ENCODE measurements around the gene WEE2.
"Not testable (repeated sequence)": the region's sequence is repeated elsewhere in the genome, so short reads cannot be mapped to it uniquely, and the experiment has no call there.

Gene WEE2

GRCh38 chr7:141676618-141677017 lies 31.5 kb upstream of the WEE2 start:
- H3K4me3 ChIP-seq (ENCODE audit: low read length), result no peak overlapping the region
- no peak for TF ChIP-seq ZNF274 (IDR thresholded peaks at IDR 0.05; ENCODE audit: low read depth, low read length)

DNA sequence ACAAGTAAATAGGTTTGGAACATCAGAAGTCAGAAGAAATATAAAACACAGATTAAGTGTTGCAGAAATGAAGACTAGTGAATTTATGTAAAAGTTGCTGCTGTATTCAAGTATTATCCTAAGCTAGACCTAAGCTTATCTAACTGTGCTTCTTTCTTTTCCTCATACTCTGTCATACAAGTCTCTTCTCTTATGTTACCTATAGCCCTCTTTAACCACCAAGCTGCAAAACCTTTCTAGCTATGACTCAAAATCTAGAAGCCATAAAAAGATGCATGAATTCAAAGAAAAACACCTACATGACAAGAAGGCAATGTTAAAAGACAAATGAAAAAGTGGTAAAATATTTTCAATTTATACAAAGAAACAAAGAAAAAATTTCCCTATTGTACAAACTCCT lies 29.1 kb upstream of the WEE2 start:
- no peak overlapping the region for H3K4me3 ChIP-seq (ENCODE audit: low read length)
- no peak for TF ChIP-seq ZNF274 (IDR thresholded peaks at IDR 0.05; ENCODE audit: low read depth, low read length)

DNA sequence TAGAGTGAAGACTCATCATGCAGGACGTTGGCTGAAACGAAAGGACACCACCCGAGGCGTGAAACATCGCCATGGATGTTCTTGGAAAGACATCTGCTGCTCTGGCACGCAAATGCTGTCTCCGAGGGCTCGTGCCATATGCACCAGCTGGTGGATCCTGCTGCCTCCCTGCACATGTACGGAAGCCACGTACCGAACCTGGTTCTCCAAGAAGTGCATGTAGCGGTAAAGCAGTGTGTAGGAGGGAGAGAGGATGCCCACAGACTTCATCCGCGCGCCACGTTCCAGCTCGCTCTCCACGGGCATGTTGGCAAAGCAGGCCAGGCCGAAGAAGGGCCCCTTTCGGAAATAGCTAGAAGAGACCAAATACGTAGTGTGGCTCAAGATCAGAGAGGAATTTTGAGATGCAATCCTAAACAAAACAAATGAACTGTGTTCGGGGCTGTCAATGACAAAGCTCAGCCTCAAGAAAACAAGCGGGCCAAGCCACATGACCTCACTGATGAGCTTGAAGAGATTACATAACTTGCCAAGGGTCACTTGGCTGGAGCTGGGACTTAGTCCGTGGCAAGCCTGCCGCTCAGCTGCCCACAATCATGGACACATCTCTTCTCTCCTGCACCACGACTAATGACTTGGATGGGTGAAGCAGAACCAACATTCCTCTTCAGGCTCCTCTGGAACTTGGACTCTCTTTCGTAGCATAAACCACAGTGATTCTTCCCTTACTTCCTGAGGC lies 22.7 kb upstream of the WEE2 start:
- no peak overlapping the region for H3K4me3 ChIP-seq (ENCODE audit: low read length)
- TF ChIP-seq ZNF274 (IDR thresholded peaks at IDR 0.05; ENCODE audit: low read depth, low read length), result no peak

- TF ChIP-seq ZNF274 (IDR thresholded peaks at IDR 0.05; ENCODE audit: low read depth, low read length), result no peak
- no peak overlapping the region for H3K4me3 ChIP-seq (ENCODE audit: low read length)
Observed at GRCh38 chr7:141686074-141686473, 22.1 kb upstream of the WEE2 start.

- H3K4me3 ChIP-seq (ENCODE audit: low read length), result no peak overlapping the region
- no peak for TF ChIP-seq ZNF274 (IDR thresholded peaks at IDR 0.05; ENCODE audit: low read depth, low read length)
Observed at GRCh38 chr7:141686670-141687069, 21.5 kb upstream of the WEE2 start.

DNA sequence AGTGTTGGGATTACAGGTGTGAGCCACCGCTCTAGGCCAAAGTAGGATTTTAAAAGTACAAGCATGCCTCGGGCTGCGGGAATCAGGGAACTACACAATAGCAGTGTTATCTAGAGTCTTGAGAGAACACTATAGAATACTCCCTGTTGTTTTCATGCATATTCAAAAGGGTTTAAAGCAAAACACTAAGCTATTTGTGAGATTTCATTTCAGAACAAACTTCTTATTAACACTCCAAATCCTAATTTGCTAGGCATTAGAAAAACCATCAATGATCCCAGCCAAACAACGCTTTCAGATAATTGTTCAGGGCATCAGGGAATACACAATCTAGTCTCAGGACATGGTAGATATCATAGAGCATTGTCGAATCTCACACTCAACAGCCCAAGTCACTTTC lies 20.1 kb upstream of the WEE2 start:
- H3K4me3 ChIP-seq (ENCODE audit: low read length), result no peak overlapping the region
- no peak for TF ChIP-seq ZNF274 (IDR thresholded peaks at IDR 0.05; ENCODE audit: low read depth, low read length)

DNA sequence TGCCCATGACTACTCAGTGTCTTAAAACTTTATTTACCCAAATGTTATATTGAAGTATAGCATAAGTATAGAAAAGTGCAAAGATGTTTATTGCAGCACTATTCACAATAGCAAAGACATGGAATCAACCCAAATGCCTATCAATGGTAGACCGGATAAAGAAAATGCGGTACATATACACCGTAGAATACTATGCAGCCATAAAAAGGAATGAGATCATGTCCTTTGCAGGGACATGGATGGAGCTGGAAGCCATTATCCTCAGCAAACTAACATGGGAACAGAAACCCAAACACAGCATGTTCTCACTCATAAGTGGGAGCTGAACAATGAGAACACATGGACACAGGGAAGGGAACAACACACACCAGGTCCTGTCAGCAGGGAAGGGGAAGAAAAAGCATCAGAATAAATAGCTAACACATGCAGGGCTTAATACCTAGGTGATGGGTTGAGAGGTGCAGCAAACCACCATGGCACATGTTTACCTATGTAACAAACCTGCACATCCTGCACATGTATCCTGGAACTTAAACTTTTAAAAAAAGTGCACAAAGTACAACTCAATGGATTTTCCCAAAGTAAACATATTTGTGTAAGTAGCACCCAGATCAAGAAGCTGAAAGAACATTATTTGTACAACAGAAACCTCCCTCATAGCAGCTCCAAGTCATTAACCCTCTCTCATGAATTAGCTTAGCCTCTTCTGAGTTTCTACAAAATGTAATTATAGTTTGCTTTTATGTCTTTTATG lies 18.9 kb upstream of the WEE2 start:
- H3K4me3 ChIP-seq (ENCODE audit: low read length), result not testable (repeated sequence)

GRCh38 chr7:141691540-141691939 lies 16.6 kb upstream of the WEE2 start:
- no peak for TF ChIP-seq ZNF274 (IDR thresholded peaks at IDR 0.05; ENCODE audit: low read depth, low read length)
- H3K4me3 ChIP-seq (ENCODE audit: low read length), result no peak overlapping the region

GRCh38 chr7:141691961-141692360 lies 16.2 kb upstream of the WEE2 start:
- H3K4me3 ChIP-seq (ENCODE audit: low read length), result no peak overlapping the region
- no peak for TF ChIP-seq ZNF274 (IDR thresholded peaks at IDR 0.05; ENCODE audit: low read depth, low read length)

- no peak overlapping the region for H3K4me3 ChIP-seq (ENCODE audit: low read length)
- no peak for TF ChIP-seq ZNF274 (IDR thresholded peaks at IDR 0.05; ENCODE audit: low read depth, low read length)
Observed at GRCh38 chr7:141693082-141693481, 15.1 kb upstream of the WEE2 start.

DNA sequence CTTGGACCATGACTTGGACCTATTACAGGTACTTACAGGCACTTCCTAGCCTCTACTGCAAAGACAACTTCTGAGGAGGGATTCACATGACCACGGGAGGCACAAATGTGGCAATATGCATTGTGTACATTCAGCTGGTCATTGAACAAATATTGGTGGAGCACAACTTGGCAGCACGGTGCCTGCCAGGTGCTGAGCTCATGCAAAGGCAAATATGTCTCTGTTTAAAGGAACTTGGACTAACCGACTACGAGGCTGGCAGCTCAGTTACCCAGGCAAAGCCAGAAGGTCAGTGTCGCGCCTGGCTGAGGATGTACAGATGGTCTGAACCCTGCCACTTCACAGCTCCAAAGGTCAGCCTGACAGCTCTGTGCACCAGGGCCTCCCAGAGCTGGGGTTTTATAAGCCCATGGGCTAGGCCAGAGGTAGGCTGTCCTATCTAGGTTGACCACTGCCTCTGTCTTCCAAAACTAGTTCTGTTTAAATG lies 12.3 kb upstream of the WEE2 start:
- no peak overlapping the region for H3K4me3 ChIP-seq (ENCODE audit: low read length)
- no peak for TF ChIP-seq ZNF274 (IDR thresholded peaks at IDR 0.05; ENCODE audit: low read depth, low read length)

DNA sequence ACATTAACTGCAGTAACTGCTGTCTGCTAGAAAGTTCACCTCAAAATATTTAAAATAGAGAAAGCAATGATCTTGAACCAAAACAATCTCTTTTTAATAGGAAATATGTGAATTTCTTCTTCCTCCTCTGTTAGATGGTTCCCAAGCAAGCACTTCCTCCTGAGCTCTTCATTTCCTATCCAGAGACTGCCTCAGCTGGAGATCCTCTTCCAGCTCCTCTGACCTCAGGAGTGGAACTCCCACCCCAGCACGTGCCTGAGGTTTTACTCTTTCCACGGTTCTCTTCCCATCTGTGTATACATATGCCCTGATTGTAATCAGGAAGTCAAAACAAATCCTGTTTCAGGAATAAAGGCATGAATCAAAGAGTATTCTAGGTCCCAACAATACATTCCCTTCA lies 11.8 kb upstream of the WEE2 start:
- no peak for TF ChIP-seq ZNF274 (IDR thresholded peaks at IDR 0.05; ENCODE audit: low read depth, low read length)
- H3K4me3 ChIP-seq (ENCODE audit: low read length), result no peak overlapping the region

DNA sequence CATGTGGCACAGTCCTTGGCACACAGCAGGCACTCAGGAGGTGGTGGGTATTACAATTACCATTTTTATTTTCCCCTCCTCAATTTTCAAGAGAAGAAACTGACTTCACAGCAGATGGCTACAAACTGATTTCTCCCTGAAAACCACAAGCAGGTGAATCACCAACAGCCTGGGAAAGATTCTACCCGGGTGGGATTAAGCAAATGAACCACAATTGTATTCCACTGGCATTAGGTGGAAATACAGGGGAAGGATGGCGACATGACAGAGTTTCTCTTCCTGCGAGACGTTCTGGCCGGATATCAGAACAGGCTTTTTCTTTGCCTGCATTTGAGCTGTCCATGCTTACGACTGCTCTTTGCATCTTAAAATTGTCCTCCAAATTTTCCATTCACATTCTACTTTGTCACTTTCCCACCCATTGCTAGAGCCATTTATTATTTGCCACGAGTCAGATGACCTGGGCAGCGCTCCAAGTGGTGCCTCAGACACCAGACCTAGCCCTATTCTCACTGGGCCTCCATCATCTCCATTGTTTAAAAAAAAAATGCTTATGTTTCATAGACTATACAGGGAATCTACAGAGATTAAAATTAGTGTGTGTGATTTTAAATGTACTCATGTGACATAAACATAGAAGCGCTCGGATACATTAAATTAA lies 10.8 kb upstream of the WEE2 start:
- TF ChIP-seq ZNF274 (IDR thresholded peaks at IDR 0.05; ENCODE audit: low read depth, low read length), result no peak
- H3K4me3 ChIP-seq (ENCODE audit: low read length), result no peak overlapping the region

GRCh38 chr7:141698247-141699015 lies 9.7 kb upstream of the WEE2 start:
- no peak overlapping the region for H3K4me3 ChIP-seq (ENCODE audit: low read length)
- TF ChIP-seq ZNF274 (IDR thresholded peaks at IDR 0.05; ENCODE audit: low read depth, low read length), result no peak

Data from GM08714 (cell line).